ENCODE data around the gene ATG10. TPM values are rescaled to one million over a fixed set of nuclear protein-coding genes. Genes with fewer than 3 reads are reported as not detected.

Gene ATG10
- total RNA-seq, 5 donors from 2014 or later (not counting 1 experiment from before 2014, with no cell fraction given): 3.9 to 7.8 (median 6.6) TPM

DNA sequence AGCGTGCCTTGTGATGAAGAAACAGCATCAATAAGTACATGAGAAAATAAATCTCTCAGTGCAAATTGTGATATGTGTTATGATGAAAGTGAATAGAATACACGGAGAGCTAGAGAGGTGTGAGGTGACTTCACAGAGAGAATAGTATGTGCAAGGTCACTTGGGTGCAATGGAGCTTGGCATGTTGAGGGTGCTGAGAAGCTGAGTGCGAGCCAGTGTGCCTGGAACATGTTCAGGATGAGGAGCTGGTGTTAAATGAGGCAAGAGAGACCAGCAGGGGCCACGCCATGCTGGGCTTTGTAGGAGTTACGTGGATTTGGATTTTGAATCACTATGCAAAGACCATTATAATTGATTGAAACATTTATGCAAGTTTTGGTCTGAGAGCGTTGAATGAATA lies 319.1 kb downstream of the ATG10 start:
- Histone ChIP-seq H3K9me3 (no peaks in the 10 kb centered on the region), H3K36me3 (ENCODE audit: control insufficient read depth in 2 of 2, extremely low read depth in 1 of 2, insufficient read depth in 1 of 2, low read length in 1 of 2) (no peaks in the 10 kb centered on the region), H3K4me1 (ENCODE audit: control insufficient read depth in 1 of 2, extremely low read depth in 1 of 2, insufficient read depth in 2 of 2, low read length in 2 of 2) (no peaks in the 10 kb centered on the region), H3K27ac (ENCODE audit: low read length) (no peak overlapping the region), H3K4me3 (ENCODE audit: control insufficient read depth in 1 of 2, extremely low read depth in 1 of 2, low read length in 1 of 2) (no peak overlapping the region), H3K27me3 (replicated peaks in 1 of 2; ENCODE audit: control insufficient read depth in 2 of 2, extremely low read depth in 1 of 2, insufficient read depth in 2 of 2, low read length in 1 of 2) (no peaks in the 10 kb centered on the region)
- CTCF ChIA-PET: no interaction called here
- no peaks in the 10 kb centered on the region for H3K36me3 Mint-ChIP-seq
- 94% methylated on average over 2 of the region's 6 CpGs for WGBS (ENCODE audit: insufficient coverage)
- DNase-seq (no peak), ATAC-seq (replicated peaks in 1 of 4) (no peak)
- no peaks in the 10 kb centered on the region for H3K4me1 Mint-ChIP-seq
- no peak overlapping the region for H3K4me3 Mint-ChIP-seq
- no peak overlapping the region for H3K27ac Mint-ChIP-seq
- H3K9me3 Mint-ChIP-seq: no peaks in the 10 kb centered on the region
- POLR2A ChIA-PET: no interaction called here
- no peaks in the 10 kb centered on the region for H3K27me3 Mint-ChIP-seq

GRCh38 chr5:82291420-82291819 lies 319.6 kb downstream of the ATG10 start:
- no peaks in the 10 kb centered on the region for H3K4me1 ChIP-seq (ENCODE audit: control insufficient read depth in 1 of 2, extremely low read depth in 1 of 2, insufficient read depth in 2 of 2, low read length in 2 of 2)
- Mint-ChIP-seq H3K27me3 (no peaks in the 10 kb centered on the region), H3K4me3 (no peak overlapping the region), H3K27ac (no peak overlapping the region), H3K9me3 (no peaks in the 10 kb centered on the region), H3K4me1 (no peaks in the 10 kb centered on the region), H3K36me3 (no peaks in the 10 kb centered on the region)
- DNase-seq (no peak), ATAC-seq (replicated peaks in 1 of 4) (no peak)
- no peaks in the 10 kb centered on the region for H3K9me3 ChIP-seq
- ChIA-PET POLR2A (no interaction called here), CTCF (interaction anchor here in 1 of 2 donors (0.6 kb wide), 1 partner anchor 324 kb away, joined by 3 read pairs; no protein-coding TSS in a partner anchor)
- no peaks in the 10 kb centered on the region for H3K36me3 ChIP-seq (ENCODE audit: control insufficient read depth in 2 of 2, extremely low read depth in 1 of 2, insufficient read depth in 1 of 2, low read length in 1 of 2)
- H3K27ac ChIP-seq (ENCODE audit: low read length): no peak overlapping the region
- no peaks in the 10 kb centered on the region for H3K27me3 ChIP-seq (replicated peaks in 1 of 2; ENCODE audit: control insufficient read depth in 2 of 2, extremely low read depth in 1 of 2, insufficient read depth in 2 of 2, low read length in 1 of 2)
- no peak overlapping the region for H3K4me3 ChIP-seq (ENCODE audit: control insufficient read depth in 1 of 2, extremely low read depth in 1 of 2, low read length in 1 of 2)
- 100% methylated on average over 1 of the region's 2 CpGs for WGBS (ENCODE audit: insufficient coverage)

- Mint-ChIP-seq H3K36me3 (no peaks in the 10 kb centered on the region), H3K27me3 (no peaks in the 10 kb centered on the region), H3K9me3 (peaks cover 0 to 3% (median 3%) of the 10 kb centered on the region in 3 donors), H3K4me3 (no peak overlapping the region), H3K4me1 (no peaks in the 10 kb centered on the region), H3K27ac (no peak overlapping the region)
- no peaks in the 10 kb centered on the region for H3K9me3 ChIP-seq
- H3K4me1 ChIP-seq (ENCODE audit: control insufficient read depth in 1 of 2, extremely low read depth in 1 of 2, insufficient read depth in 2 of 2, low read length in 2 of 2): no peaks in the 10 kb centered on the region
- no peaks in the 10 kb centered on the region for H3K36me3 ChIP-seq (ENCODE audit: control insufficient read depth in 2 of 2, extremely low read depth in 1 of 2, insufficient read depth in 1 of 2, low read length in 1 of 2)
- no peak overlapping the region for H3K27ac ChIP-seq (ENCODE audit: low read length)
- H3K27me3 ChIP-seq (replicated peaks in 1 of 2; ENCODE audit: control insufficient read depth in 2 of 2, extremely low read depth in 1 of 2, insufficient read depth in 2 of 2, low read length in 1 of 2): no peaks in the 10 kb centered on the region
- CTCF ChIA-PET: no interaction called here
- ATAC-seq (replicated peaks in 1 of 4) (no peak), DNase-seq (no peak)
- no peak overlapping the region for H3K4me3 ChIP-seq (ENCODE audit: control insufficient read depth in 1 of 2, extremely low read depth in 1 of 2, low read length in 1 of 2)
- POLR2A ChIA-PET: no interaction called here
These were observed 323.3 kb downstream of the ATG10 start for GRCh38 chr5:82295144-82295543.

- no peaks in the 10 kb centered on the region for H3K4me1 Mint-ChIP-seq
- no peak overlapping the region for H3K27ac ChIP-seq (ENCODE audit: low read length)
- no peaks in the 10 kb centered on the region for H3K4me1 ChIP-seq (ENCODE audit: control insufficient read depth in 1 of 2, extremely low read depth in 1 of 2, insufficient read depth in 2 of 2, low read length in 2 of 2)
- CTCF ChIA-PET: no interaction called here
- DNase-seq: no peak
- H3K9me3 Mint-ChIP-seq: peaks cover 0 to 3% (median 3%) of the 10 kb centered on the region in 3 donors
- no peak overlapping the region for H3K4me3 Mint-ChIP-seq
- no peaks in the 10 kb centered on the region for H3K36me3 Mint-ChIP-seq
- no peak for ATAC-seq (replicated peaks in 1 of 4)
- H3K9me3 ChIP-seq: no peaks in the 10 kb centered on the region
- no peaks in the 10 kb centered on the region for H3K27me3 ChIP-seq (replicated peaks in 1 of 2; ENCODE audit: control insufficient read depth in 2 of 2, extremely low read depth in 1 of 2, insufficient read depth in 2 of 2, low read length in 1 of 2)
- WGBS (ENCODE audit: insufficient coverage): no CpG with 5 or more reads among the region's 2 CpGs
- H3K4me3 ChIP-seq (ENCODE audit: control insufficient read depth in 1 of 2, extremely low read depth in 1 of 2, low read length in 1 of 2): no peak overlapping the region
- no peaks in the 10 kb centered on the region for H3K27me3 Mint-ChIP-seq
- no peak overlapping the region for H3K27ac Mint-ChIP-seq
- no peaks in the 10 kb centered on the region for H3K36me3 ChIP-seq (ENCODE audit: control insufficient read depth in 2 of 2, extremely low read depth in 1 of 2, insufficient read depth in 1 of 2, low read length in 1 of 2)
- POLR2A ChIA-PET: interaction anchor here in 1 of 2 donors (0.5 kb wide), 1 partner anchor 777 kb away, joined by 3 read pairs; no protein-coding TSS in a partner anchor
These were observed 324.2 kb downstream of the ATG10 start for GRCh38 chr5:82295959-82296531.

GRCh38 chr5:82296929-82297328 lies 325.1 kb downstream of the ATG10 start:
- Mint-ChIP-seq H3K27me3 (no peaks in the 10 kb centered on the region), H3K4me3 (no peak overlapping the region), H3K4me1 (no peaks in the 10 kb centered on the region), H3K9me3 (peaks cover 0 to 3% (median 3%) of the 10 kb centered on the region in 3 donors), H3K36me3 (no peaks in the 10 kb centered on the region), H3K27ac (no peak overlapping the region)
- Histone ChIP-seq H3K27ac (ENCODE audit: low read length) (no peak overlapping the region), H3K4me1 (ENCODE audit: control insufficient read depth in 1 of 2, extremely low read depth in 1 of 2, insufficient read depth in 2 of 2, low read length in 2 of 2) (no peaks in the 10 kb centered on the region), H3K9me3 (no peaks in the 10 kb centered on the region), H3K4me3 (ENCODE audit: control insufficient read depth in 1 of 2, extremely low read depth in 1 of 2, low read length in 1 of 2) (no peak overlapping the region), H3K36me3 (ENCODE audit: control insufficient read depth in 2 of 2, extremely low read depth in 1 of 2, insufficient read depth in 1 of 2, low read length in 1 of 2) (no peaks in the 10 kb centered on the region), H3K27me3 (replicated peaks in 1 of 2; ENCODE audit: control insufficient read depth in 2 of 2, extremely low read depth in 1 of 2, insufficient read depth in 2 of 2, low read length in 1 of 2) (no peaks in the 10 kb centered on the region)
- WGBS (ENCODE audit: insufficient coverage): 95% methylated on average over 2 of the region's 4 CpGs
- DNase-seq (no peak), ATAC-seq (replicated peaks in 1 of 4) (no peak)
- POLR2A ChIA-PET: no interaction called here
- CTCF ChIA-PET: no interaction called here

GRCh38 chr5:82297711-82298110 lies 325.9 kb downstream of the ATG10 start:
- no peaks in the 10 kb centered on the region for H3K36me3 ChIP-seq (ENCODE audit: control insufficient read depth in 2 of 2, extremely low read depth in 1 of 2, insufficient read depth in 1 of 2, low read length in 1 of 2)
- no peak overlapping the region for H3K27ac ChIP-seq (ENCODE audit: low read length)
- ATAC-seq (replicated peaks in 1 of 4) (no peak), DNase-seq (no peak)
- 85% methylated on average over 2 of the region's 3 CpGs for WGBS (ENCODE audit: insufficient coverage)
- Mint-ChIP-seq H3K36me3 (no peaks in the 10 kb centered on the region), H3K4me1 (no peaks in the 10 kb centered on the region), H3K9me3 (peaks cover 0 to 3% (median 3%) of the 10 kb centered on the region in 3 donors), H3K4me3 (no peak overlapping the region), H3K27ac (no peak overlapping the region), H3K27me3 (no peaks in the 10 kb centered on the region)
- no peak overlapping the region for H3K4me3 ChIP-seq (ENCODE audit: control insufficient read depth in 1 of 2, extremely low read depth in 1 of 2, low read length in 1 of 2)
- CTCF ChIA-PET: no interaction called here
- H3K4me1 ChIP-seq (ENCODE audit: control insufficient read depth in 1 of 2, extremely low read depth in 1 of 2, insufficient read depth in 2 of 2, low read length in 2 of 2): no peaks in the 10 kb centered on the region
- no peaks in the 10 kb centered on the region for H3K9me3 ChIP-seq
- POLR2A ChIA-PET: interaction anchor here in 1 of 2 donors (0.7 kb wide), 1 partner anchor 792 kb away, joined by 3 read pairs; no protein-coding TSS in a partner anchor
- no peaks in the 10 kb centered on the region for H3K27me3 ChIP-seq (replicated peaks in 1 of 2; ENCODE audit: control insufficient read depth in 2 of 2, extremely low read depth in 1 of 2, insufficient read depth in 2 of 2, low read length in 1 of 2)

DNA sequence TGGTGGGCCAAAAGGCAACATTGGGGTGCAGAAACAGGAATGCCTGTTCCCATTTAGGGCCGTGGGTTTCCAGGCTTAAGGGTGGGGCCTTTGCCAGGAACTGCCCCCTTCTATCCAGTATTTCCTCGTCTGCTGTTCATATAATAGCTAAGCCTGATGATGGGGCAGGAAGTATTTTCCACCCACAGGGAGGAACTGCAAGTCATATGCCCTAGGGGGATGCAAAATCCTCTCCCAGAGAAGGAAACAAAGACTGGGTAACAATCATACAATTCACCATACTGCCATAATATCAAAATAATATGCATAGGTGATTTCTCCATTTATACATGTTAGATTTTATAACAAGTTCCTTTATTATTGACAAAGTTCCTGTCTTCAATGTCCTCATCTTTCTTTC lies 326.8 kb downstream of the ATG10 start:
- ATAC-seq (replicated peaks in 1 of 4) (no peak), DNase-seq (no peak)
- Mint-ChIP-seq H3K9me3 (peaks cover 0 to 3% (median 3%) of the 10 kb centered on the region in 3 donors), H3K27ac (no peak overlapping the region), H3K4me3 (no peak overlapping the region), H3K36me3 (no peaks in the 10 kb centered on the region), H3K4me1 (no peaks in the 10 kb centered on the region), H3K27me3 (no peaks in the 10 kb centered on the region)
- H3K27ac ChIP-seq (ENCODE audit: low read length): no peak overlapping the region
- H3K27me3 ChIP-seq (replicated peaks in 1 of 2; ENCODE audit: control insufficient read depth in 2 of 2, extremely low read depth in 1 of 2, insufficient read depth in 2 of 2, low read length in 1 of 2): no peaks in the 10 kb centered on the region
- ChIA-PET CTCF (no interaction called here), POLR2A (interaction anchor here (0.6 to 0.7 kb wide), 2 partner anchors 206 to 324 kb away, joined by 3 to 8 read pairs; no protein-coding TSS in a partner anchor)
- no peaks in the 10 kb centered on the region for H3K4me1 ChIP-seq (ENCODE audit: control insufficient read depth in 1 of 2, extremely low read depth in 1 of 2, insufficient read depth in 2 of 2, low read length in 2 of 2)
- H3K4me3 ChIP-seq (ENCODE audit: control insufficient read depth in 1 of 2, extremely low read depth in 1 of 2, low read length in 1 of 2): no peak overlapping the region
- no peaks in the 10 kb centered on the region for H3K36me3 ChIP-seq (ENCODE audit: control insufficient read depth in 2 of 2, extremely low read depth in 1 of 2, insufficient read depth in 1 of 2, low read length in 1 of 2)
- H3K9me3 ChIP-seq: no peaks in the 10 kb centered on the region
- WGBS (ENCODE audit: insufficient coverage): no CpG with 5 or more reads among the region's 2 CpGs
